Superior temporal gyrus (tissue), 1 donor: ENCODE results near the gene EIF5.

Experiments
- DNase-seq: peaks from one replicate; pipeline ENCODE4 v3.0.0-alpha.2; 2016; ENCODE audit errors: extremely low spot score

EIF5 gene

DNA sequence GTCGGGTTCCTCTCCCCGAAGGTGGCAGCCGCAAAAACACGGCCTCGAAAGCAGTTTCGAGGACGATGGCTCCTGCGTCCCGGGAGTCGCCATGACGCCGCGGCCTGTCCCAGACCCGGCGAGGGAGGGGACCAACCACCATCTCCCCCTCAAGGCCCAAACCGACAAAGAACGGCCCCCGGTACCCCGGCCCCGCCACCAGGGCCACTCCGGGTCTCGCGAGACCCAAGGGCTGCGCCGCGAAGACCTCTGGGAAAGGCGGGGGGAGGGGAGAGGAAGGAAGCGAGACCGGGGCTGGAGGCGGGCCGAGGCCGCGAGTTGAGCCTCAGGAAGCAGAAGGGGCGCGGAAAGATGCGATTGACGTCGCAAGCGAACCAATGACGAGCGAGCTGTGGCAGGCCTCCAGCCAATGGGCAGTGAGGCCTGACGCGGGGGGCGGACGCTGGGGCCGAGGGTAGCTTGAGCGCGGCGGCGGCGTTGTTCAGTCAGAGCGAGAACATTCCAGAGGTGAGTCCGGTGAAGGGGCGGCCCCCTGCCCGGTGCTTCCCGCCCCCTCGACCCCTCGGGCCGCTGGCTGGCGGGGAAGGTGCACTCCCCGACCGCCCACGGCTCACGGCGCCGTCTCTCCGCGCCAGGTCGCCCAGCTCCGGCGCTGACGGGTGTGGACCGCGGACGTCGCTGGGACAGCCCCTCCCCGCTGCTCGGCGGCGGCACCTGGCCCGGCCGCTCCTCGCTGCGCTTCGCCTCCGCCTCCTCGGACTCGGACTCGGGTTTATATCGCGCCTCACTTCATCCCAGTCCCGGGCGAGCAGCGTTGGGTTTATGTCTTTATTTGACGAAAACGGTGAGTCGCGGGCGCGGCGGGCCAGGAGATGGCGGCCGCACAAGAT is at the start of gene EIF5:
TSS of gene EIF5 (plus strand) at position 484 of the 890 bp plus-strand sequence. CDS start 1,624 bp downstream, outside the sequence.
- peak; percentile 99 for DNase-seq

DNA sequence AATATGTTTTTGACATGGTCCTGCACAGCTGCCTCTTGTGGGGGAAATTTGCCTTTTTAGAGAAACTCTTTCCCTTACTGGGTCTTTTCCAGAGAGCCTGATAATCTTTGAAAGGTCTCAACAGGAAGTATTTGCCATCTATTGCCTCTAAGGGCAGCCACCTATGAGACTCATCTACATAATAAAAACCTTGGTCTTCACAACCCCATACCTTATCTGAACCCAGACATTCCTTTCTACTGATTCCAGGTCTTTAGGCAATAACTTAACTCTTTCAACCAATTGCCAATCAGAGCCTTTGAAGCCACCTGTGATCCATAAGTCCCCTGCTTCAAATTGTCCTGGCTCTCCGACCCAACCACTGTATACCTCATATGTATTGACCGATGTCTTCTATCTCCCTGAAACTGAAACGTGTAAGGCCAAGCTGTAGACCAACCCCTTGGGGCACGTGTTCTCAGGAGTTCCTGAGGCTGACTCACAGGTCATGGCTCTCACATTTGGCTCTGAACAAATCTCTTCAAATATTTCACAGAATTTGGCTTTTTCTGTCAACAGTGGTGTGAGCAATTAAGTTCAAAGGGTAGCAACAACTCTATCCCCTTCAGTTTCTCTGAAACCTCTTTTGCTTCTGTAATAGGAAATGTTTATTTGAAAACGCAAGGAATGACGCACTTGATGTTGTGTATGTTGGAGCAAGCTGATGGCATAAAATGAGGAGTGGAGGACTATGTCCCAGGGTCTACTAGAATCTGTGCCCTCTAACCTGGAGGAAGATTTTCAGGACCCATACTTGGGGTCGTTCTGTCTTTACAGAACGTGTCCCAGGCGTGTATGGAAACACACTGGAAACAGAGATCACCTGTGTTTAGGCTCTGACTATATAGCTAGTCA is 49.2 kb upstream of the EIF5 start:
- no peak for DNase-seq

- DNase-seq, result no peak
Observed at GRCh38 chr14:103286460-103286859, 47.6 kb upstream of the EIF5 start.

GRCh38 chr14:103286968-103287850 is 46.8 kb upstream of the EIF5 start:
- no peak for DNase-seq

GRCh38 chr14:103288076-103288766 is 45.8 kb upstream of the EIF5 start:
- no peak for DNase-seq

DNA sequence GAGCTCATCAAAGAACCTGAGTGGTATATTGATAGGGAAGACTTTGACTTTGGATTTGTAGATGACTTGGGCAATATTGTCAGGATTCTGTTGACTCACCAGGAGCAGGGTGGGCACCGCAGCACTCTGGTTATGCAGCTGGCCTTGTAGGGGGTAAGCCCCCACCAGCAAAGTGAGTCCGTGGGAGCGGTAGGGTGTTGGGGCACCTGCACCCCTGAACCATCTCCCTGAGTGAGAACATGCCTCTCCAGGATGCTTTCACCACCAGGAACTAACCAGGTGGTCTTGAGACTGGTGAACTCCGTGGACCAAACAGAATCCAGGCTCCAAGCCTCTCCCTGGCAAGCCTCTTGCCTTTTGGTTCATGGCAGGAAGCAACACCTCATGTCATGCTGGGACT is 44.0 kb upstream of the EIF5 start:
- DNase-seq, result no peak

GRCh38 chr14:103290494-103290893 is 43.5 kb upstream of the EIF5 start:
- no peak for DNase-seq

DNA sequence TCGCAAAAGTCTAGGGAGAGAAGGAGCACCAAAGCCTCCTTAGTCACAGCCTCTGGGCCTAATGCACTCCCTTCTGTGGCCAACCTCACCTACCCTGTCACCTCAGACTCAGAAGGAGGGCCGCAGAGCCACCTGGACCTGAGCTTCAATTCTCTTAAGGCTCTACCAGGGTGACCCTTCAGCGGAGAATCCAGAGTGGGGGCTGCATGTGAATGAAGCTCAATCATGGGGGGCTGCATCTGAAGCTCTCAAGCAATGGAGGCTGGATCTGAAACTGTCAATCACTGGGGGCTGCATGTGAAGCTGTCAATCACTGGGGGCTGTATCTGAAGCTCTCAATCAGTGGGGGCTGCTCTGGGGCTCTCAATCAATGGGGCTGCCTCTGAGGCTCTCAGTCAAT is 43.1 kb upstream of the EIF5 start:
- no peak for DNase-seq

DNA sequence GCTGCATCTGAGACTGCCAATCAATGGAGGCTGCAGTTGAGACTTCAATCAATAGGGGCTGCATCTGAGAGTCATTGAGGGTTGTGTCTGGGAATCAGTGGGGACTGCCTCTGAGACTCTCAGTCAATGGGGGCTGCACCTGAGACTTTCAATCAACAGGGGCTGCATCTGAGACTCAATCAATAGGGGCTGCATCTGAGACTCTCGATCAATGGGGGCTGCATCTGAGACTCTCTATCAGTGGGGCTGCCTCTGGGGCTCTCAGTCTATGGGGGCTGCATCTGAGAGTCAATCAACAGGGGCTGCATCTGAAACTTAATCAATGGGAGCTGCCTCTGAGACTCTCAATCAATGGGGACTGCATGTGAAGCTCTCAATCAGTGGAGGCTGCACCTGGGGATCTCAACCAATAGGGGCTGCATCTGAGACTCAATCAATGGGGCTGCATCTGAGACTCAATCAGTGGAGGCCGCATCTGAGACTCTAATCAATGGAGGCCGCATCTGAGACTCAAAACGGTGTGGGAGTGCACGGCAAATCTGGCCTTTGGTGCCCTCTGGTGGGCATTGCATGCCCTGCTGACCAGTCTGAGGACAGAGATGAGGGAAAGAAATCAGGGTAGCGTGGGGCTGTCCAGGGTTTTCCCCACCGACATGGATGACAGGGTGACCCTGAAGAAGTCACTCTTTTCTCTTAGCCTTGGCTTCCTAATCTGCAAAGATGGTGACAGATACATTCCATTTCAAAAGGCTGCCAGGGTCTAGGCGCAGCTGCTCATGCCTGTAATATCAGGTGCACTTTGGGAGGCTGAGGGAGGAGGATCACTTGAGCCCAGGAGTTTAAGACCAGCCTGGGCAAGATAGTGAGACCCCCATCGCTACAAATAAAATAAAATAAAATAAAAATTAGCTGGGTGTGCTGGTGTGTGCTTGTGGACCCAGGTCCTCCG is 41.3 kb upstream of the EIF5 start:
- peak; percentile 90 for DNase-seq

GRCh38 chr14:103293465-103293864 is 40.6 kb upstream of the EIF5 start:
- no peak for DNase-seq

GRCh38 chr14:103294091-103294490 is 39.9 kb upstream of the EIF5 start:
- no peak for DNase-seq

- no peak for DNase-seq
Observed at GRCh38 chr14:103296007-103296406, 38.0 kb upstream of the EIF5 start.

- no peak for DNase-seq
Observed at GRCh38 chr14:103296987-103297386, 37.0 kb upstream of the EIF5 start.

DNA sequence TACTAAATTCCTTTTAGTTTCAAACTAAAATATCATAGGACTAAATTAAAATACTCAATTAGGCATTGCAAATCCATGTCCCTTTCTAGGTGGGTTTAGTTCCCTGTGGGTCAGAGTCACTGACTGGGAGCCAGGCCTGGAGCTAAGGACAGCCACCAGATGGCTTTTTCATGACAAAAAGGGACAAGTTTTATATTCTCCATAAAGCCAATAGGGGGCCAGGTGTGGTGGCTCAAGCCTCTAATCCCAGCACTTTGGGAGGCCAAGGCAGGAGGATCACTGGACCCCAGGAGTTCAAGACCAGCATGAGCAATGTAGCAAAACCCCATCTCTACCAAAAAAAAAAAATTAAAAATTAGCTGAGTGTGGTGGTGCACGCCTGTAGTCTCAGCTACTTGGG is 35.4 kb upstream of the EIF5 start:
- DNase-seq, result no peak

DNA sequence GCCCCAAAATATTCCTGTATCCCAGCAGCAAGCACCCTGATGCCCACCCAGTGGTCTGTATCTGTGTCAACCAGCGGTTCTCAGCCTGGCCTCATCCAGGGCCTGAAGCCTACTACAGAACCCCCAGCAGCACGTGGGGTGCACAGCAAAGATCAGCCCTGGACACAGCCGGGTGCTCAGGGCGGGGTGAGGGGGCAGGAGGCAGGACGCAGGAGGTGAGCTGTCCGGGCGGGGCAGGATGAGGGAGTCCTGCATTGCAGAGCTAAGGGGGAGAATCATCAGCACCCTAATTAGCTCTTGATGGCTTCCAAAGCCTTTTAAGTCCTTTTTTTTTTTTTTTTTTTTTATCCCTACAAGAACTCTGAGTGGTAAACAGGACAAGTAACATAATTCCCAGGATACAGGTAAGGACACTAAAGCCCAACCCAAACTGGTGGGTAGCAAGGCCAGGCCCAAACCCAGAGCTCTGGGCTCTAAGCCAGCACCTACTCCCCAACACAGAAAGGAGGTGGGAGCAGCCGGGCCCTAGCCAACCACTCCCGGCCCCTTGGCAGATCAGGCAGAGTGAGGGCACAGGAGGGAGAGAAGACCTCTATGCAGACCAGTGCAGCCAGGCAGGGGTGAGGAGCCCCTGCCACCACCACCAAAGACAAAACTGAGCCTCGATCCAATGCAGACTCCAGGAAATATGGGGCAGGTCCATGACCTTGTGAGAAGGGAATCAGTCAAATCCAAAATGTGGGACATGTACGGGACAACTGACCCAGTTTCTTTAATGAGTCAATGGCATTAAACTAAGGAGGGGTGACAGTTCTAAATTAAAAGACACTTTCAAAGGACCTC is 32.3 kb upstream of the EIF5 start:
- DNase-seq, result no peak

GRCh38 chr14:103302966-103303365 is 31.1 kb upstream of the EIF5 start:
- DNase-seq, result no peak

- DNase-seq, result no peak
Observed at GRCh38 chr14:103304706-103305105, 29.3 kb upstream of the EIF5 start.

DNA sequence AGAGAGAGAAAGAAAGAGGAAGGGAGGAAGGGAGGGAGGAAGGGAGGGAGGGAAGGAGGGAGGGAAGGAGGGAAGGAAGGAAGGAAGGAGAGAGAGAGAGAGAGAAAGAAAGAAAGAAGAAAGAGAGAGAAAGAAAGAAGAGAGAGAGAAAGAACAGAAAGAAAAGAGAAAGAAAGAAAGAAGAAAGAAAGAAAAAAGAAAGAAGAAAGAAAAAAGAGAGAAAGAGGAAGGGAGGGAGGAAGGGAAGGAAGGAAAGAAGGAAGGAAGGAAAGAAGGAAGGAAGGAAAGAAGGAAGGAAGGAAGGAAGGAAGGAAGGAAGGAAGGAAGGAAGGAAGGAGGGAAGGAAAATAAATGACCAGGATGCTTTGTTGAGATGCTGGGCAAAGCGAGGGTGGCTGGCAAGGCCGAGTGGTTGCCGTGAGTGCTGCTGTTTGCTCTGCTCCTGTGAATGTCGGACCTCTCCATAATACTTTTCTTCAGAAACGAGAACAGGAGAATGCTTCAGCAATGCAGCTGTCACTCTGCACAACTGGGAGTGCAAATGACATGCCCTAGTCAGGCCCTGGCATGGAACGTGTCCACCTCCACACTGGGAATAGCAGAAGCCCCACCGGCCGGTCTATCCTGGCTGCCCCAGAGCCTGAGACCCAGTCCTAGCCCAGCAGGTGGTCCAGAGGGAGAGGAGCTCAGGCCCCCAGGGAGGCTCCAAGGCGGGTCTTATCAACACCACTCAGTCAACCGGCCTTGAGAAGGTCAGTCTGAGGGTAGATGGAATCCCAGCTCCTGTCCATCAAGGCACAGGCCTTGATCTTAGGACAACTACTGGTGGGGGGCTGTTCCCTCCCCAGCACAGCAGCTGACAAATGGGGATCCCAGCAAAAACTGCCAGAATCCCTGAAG is 25.1 kb upstream of the EIF5 start:
- DNase-seq, result no peak
